NCI-H2227 (cell line): Measurements from ENCODE around the gene KCNJ6.

Source experiments
- DNase-seq: peaks from one replicate; lab custom pipeline; 2025; ENCODE audit not compliant: unreplicated experiment; lab: John Stamatoyannopoulos, UW

The KCNJ6 gene

GRCh38 chr21:37905291-37905690, 11.0 kb downstream of the KCNJ6 start:
- DNase-seq = no peak

GRCh38 chr21:37904856-37905255, 11.4 kb downstream of the KCNJ6 start:
- DNase-seq = no peak

- no peak for DNase-seq
Measured at GRCh38 chr21:37903396-37903795, 12.9 kb downstream of the KCNJ6 start.

GRCh38 chr21:37899146-37899545, 17.1 kb downstream of the KCNJ6 start:
- DNase-seq = no peak

GRCh38 chr21:37896788-37897187, 19.5 kb downstream of the KCNJ6 start:
- DNase-seq = no peak

- DNase-seq = no peak
Measured at GRCh38 chr21:37891972-37892371, 24.3 kb downstream of the KCNJ6 start.

GRCh38 chr21:37888659-37889058, 27.6 kb downstream of the KCNJ6 start:
- DNase-seq = no peak

- DNase-seq = no peak
Measured at GRCh38 chr21:37886726-37887299, 29.4 kb downstream of the KCNJ6 start.

- no peak for DNase-seq
Measured at GRCh38 chr21:37886120-37886519, 30.1 kb downstream of the KCNJ6 start.

- no peak for DNase-seq
Measured at GRCh38 chr21:37878946-37879660, 37.2 kb downstream of the KCNJ6 start.

GRCh38 chr21:37877888-37878684, 38.2 kb downstream of the KCNJ6 start:
- DNase-seq = no peak

GRCh38 chr21:37877171-37877570, 39.1 kb downstream of the KCNJ6 start:
- DNase-seq = no peak

GRCh38 chr21:37876561-37876960, 39.7 kb downstream of the KCNJ6 start:
- no peak for DNase-seq

GRCh38 chr21:37874904-37875780, 41.1 kb downstream of the KCNJ6 start:
- DNase-seq = no peak

- DNase-seq = no peak
Measured at GRCh38 chr21:37874481-37874880, 41.8 kb downstream of the KCNJ6 start.

- no peak for DNase-seq
Measured at GRCh38 chr21:37873655-37874054, 42.6 kb downstream of the KCNJ6 start.

- no peak for DNase-seq
Measured at GRCh38 chr21:37871121-37871862, 45.0 kb downstream of the KCNJ6 start.

GRCh38 chr21:37870221-37870620, 46.0 kb downstream of the KCNJ6 start:
- no peak for DNase-seq

GRCh38 chr21:37869661-37870060, 46.6 kb downstream of the KCNJ6 start:
- DNase-seq = no peak
